Limb (tissue), 2 donors: ENCODE results near the gene VASH1.

ENCODE experiments used
- DNase-seq, 2 donors: peaks; one replicate each; pipeline ENCODE4 v3.0.0-alpha.2; 2016; ENCODE audit errors: extremely low spot score in 2 of 2

The VASH1 gene

GRCh38 chr14:76770521-76771436 is 9.5 kb downstream of the VASH1 start:
- peak in 1 of 2 donors; percentile 15 for DNase-seq

GRCh38 chr14:76771437-76771980 is 10.2 kb downstream of the VASH1 start:
- DNase-seq = peak in 1 of 2 donors; percentile 23

- DNase-seq = peak in 1 of 2 donors; percentile 44
Measured at GRCh38 chr14:76772300-76773187, 11.3 kb downstream of the VASH1 start.

- DNase-seq = peak in 1 of 2 donors; percentile 21
Measured at GRCh38 chr14:76773188-76773885, 12.1 kb downstream of the VASH1 start.

- DNase-seq = peak in 1 of 2 donors; percentile 20
Measured at GRCh38 chr14:76773956-76774820, 12.9 kb downstream of the VASH1 start.

- peak in 1 of 2 donors; percentile 24 for DNase-seq
Measured at GRCh38 chr14:76774821-76775694, 13.8 kb downstream of the VASH1 start.

DNA sequence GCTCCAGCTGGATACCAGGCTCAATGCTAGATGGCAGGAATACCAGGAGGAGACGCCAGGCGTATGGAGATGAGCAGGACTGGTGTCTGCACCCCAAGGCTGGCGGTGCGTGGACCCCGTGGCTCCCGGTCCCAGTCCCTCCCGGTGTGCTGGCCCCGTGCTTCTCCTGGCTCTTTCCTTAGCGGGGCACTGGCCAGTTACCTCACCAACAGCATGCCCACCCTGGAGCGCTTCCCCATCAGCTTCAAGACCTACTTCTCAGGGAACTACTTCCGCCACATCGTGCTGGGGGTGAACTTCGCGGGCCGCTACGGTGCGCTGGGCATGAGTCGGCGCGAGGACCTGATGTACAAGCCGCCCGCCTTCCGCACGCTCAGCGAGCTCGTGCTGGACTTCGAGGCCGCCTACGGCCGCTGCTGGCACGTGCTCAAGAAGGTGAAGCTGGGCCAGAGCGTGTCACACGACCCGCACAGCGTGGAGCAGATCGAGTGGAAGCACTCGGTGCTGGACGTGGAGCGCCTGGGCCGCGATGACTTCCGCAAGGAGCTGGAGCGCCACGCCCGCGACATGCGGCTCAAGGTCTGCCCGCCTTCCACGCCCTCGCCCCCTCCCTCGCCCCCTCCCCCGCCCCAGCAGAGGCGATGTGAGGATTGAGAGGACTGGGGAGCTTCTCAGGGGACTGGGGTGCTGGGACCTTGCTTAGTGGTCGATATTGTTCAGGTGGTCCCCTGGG is 14.6 kb downstream of the VASH1 start:
- DNase-seq = peak in 1 of 2 donors; percentile 29

- no peak for DNase-seq
Measured at GRCh38 chr14:76776428-76777251, 15.4 kb downstream of the VASH1 start.

- DNase-seq = no peak
Measured at GRCh38 chr14:76777721-76778120, 16.5 kb downstream of the VASH1 start.

GRCh38 chr14:76778546-76779215 is 17.4 kb downstream of the VASH1 start:
- no peak for DNase-seq

DNA sequence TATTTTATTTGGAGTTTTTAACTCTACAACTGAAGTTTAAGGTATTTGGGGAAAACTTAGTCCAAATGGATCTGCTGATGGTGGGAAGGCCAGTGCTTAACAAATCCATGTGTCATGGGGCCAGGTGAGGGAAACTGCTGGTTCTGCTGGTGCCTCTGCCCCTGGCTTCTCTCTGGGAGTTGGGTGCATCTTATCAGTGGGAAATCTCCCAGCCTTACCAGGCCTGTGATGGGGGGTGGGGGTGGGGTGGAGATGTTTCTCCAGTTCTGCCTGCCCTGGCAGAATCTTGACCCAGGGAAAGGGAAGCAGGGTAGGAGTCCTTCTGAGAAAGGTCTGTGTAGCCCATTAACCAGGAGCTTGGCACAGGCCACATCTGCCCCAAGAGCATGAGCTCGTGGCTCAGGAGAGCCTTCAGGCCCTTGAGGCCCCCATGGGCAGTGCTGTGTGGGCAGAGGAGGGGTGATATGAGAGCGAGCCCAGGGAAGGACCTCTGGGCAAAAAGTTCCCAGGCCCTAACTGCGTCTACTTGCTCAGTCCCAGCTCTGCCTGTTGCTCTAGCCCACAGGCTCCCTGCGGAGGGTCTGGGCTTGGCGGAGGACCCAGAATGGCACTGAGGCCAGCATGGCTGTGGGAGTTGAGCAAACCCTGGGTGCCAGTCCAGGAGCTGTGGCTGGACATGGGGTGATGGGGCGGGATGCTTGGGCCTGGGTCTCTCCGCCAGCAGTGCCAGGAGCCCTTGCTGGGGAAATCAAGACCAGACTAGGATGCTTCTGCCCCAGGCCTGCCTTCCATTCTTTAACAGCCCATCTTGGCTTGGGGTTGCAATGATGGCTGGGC is 18.2 kb downstream of the VASH1 start:
- no peak for DNase-seq

DNA sequence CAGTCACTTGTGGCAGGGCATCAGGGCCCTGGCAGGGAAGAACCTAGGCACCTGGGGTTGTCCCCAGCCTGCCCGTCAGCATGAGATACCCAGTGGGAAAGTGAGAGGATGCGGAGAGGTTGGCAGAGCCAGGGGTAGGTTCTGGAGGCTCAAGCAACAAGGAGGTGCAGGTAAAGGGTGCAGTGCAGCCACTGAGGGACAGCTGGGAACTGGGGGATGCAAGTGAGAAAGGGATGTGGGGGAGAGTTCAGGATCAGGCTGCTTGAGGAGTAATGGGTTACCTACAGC is 18.7 kb downstream of the VASH1 start:
- DNase-seq = no peak

DNA sequence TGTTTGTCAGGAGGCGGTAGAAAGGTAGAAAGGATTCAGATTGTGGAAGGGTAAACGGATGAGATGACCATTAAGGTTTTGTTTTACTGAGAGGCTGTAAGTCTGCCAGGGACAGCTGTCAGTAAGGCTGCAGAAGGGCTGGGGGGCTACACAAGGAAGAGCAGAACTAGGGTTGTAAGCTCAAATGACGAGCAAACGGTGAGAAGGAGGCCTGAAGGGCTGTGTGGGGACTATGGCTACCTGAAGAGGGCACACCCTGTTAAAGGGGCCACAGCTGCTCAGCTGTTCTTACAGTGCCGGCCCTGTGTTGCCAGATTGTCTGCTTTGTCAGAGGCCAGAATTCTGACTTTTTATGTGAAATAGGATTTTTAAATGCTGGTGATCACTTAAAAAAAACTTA is 19.1 kb downstream of the VASH1 start:
- DNase-seq = no peak

DNA sequence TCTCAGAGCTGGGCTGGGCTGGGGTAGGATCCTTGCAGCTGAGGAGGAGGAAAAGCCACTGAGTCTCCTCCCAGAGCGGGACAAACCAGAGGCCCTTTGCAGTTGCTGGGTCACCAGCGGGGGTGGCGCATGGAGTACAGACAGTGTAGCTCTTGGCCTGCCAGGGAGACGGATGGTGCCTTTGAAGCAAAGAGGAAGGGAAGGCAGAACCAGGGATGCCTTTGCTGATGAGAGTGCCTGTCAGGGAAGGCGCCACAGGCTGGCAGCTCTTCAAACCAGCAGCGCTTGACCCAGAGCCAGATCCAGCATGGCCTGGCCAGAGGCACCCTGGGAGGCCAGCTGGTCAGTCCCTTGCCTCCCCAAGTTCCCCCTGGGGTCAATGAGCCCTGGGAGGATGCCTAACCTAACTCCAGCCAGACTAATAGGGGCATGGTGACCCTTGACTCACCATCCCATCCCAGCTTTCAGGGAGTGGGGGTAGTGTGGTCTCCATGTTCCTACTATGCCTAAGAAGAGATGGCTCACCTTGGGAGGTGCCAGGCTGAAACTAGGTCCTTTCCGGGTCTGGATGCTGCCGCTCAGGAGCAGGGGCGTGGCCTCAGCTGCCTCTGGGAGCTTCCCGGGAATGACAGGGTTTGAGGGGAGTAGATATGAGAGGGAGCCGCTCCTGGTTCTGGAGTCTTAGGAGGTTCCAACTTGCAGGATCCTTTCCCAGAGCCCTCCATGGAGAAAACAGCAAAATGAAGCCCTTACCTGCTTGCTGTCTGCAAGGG is 19.8 kb downstream of the VASH1 start:
- DNase-seq = no peak

DNA sequence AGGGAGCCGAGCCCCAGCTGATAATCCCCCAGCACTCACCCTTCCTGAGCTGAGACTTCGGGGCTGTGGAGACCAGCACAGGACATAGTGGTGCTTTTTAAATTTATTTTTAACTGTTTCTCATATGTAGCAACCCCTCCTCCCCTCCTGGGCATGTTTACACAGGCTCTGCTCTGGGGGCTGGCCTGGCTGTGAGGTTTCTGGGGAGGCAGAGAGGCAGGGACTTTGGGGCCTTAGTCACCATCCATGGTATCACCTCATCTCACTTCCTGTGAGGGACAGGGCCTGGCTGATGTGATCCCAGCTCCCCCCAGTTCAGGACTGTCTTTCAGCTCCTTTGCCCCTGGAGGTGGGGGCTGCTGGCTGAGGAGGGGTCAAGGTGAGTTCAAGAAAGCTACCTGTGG is 20.4 kb downstream of the VASH1 start:
- DNase-seq = no peak
